K562 (cell line): ENCODE measurements around the gene ZNF343. TPM values are rescaled to one million over a fixed set of nuclear protein-coding genes. Genes with fewer than 3 reads are reported as not detected.
A peak's percentile ranks its signal among the peaks of the same experiment; 100 is the strongest.

Experiments
- DPF2 ChIP-seq: fragments of 450-650 bp; IDR thresholded peaks from 2 replicates; pipeline ENCODE4 v1.6.1; 2016
- KAT7 ChIP-seq: sonication (generic); formaldehyde crosslinking; IDR thresholded peaks from 2 replicates; pipeline ENCODE4 v1.8.0; 2022; ENCODE audit warnings: missing genetic modification reagents, mild to moderate bottlenecking, borderline replicate concordance
- RHOXF2B ChIP-seq: fragments of 250-450 bp; sonication (Bioruptor Pico); conservative IDR thresholded peaks from 2 replicates; pipeline ENCODE4 v1.5.1; 2021
- ZNF407 ChIP-seq: fragments of 450-650 bp; IDR thresholded peaks from 2 replicates; pipeline ENCODE4 v1.6.1; 2016; ENCODE audit warnings: low read depth
- polyA plus RNA-seq, 8 experiments: library from polyadenylated mRNA; depleted of rRNA in 4 of 8; stranded (reverse) in 5 of 8; unstranded in 3 of 8; fragments of >200 nt; fragmentation: Nextera tagmentation in 2 of 8; fragmentation: Illumina TruSeq in 1 of 8; extraction: Ambion mirVana in 2 of 8; extraction: Trizol in 1 of 8; gene quantifications; 2 replicates each; pipeline versions ENCODE4 v1.2.1 to v1.2.3, GENCODE V29; 2011 to 2014; ENCODE audit warnings: inconsistent platforms in 1 of 8, missing spikeins in 1 of 8
- total RNA-seq, 7 experiments: library from RNA; depleted of rRNA in 6 of 7; stranded (reverse); fragments of >200 nt in 6 of 7; fragmentation: Illumina TruSeq in 2 of 7; extraction: Trizol in 2 of 7; gene quantifications; 2 replicates each; pipeline versions ENCODE4 v1.2.1 to v1.2.3, GENCODE V29; 2011 to 2021; ENCODE audit warnings: low replicate concordance in 1 of 7
- TF ChIP-seq, protein P1 (sequence below): fragments of 250-450 bp; sonication (Bioruptor Pico); IDR thresholded peaks from 2 replicates; pipeline ENCODE4 v1.5.0; 2021; ENCODE audit warnings: mild to moderate bottlenecking, moderate library complexity
- TF ChIP-seq, protein P2 (sequence below): sonication (generic); formaldehyde crosslinking; IDR thresholded peaks from 2 replicates; pipeline ENCODE4 v1.8.0; 2022; ENCODE audit warnings: mild to moderate bottlenecking, missing genetic modification reagents
- TF ChIP-seq, protein P3 (sequence below): sonication (generic); formaldehyde crosslinking; IDR thresholded peaks from 2 replicates; pipeline ENCODE4 v1.8.0; 2022; ENCODE audit warnings: mild to moderate bottlenecking, missing genetic modification reagents

ZNF343 gene
- total and polyA plus RNA-seq, 9 of the 15 experiments (the other 6 are each of a cell fraction or from before 2014, with no cell fraction given) = 1.4 to 9.8 (median 6.4) TPM

DNA sequence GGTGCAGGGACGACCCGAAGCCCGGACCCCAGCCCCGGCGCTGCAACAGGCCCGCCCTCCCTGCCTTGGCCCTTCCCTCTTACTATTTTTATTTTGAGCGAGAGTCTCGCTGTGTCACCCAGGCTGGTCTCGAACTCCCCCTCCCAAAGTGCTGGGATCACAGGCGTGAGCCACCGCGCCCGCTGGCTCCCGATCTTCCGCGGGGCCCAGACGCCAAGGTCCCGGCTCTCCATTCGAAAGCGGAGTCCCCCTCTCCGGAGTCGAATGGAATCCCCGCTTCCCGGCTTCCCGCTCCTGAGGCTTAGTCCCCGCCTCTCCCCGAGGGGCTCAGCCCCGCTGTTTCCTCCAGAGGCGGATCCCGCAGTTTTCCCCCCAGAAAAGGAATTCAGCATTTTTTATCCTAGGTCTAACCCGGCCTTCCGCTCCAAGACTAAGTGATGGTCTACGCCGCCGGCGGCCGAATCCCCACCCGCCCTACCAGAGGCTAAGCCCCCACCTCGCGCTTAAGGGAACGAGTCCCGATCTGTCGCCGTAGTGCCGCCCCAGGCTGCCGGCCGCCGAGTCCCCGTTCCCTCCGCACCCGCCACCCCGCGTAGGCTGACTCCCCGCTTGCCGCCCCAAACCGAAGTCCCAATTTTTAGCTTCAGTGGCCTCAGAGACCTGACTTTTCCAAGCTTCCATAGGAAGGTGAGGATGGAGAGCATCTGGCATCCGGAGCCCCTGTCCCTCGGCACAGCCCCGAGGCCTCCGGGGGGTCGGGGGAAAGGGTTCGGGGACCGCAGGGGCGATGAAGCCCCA lies 16.2 kb upstream of the ZNF343 start (continued):
- TF ChIP-seq, protein P1, sequence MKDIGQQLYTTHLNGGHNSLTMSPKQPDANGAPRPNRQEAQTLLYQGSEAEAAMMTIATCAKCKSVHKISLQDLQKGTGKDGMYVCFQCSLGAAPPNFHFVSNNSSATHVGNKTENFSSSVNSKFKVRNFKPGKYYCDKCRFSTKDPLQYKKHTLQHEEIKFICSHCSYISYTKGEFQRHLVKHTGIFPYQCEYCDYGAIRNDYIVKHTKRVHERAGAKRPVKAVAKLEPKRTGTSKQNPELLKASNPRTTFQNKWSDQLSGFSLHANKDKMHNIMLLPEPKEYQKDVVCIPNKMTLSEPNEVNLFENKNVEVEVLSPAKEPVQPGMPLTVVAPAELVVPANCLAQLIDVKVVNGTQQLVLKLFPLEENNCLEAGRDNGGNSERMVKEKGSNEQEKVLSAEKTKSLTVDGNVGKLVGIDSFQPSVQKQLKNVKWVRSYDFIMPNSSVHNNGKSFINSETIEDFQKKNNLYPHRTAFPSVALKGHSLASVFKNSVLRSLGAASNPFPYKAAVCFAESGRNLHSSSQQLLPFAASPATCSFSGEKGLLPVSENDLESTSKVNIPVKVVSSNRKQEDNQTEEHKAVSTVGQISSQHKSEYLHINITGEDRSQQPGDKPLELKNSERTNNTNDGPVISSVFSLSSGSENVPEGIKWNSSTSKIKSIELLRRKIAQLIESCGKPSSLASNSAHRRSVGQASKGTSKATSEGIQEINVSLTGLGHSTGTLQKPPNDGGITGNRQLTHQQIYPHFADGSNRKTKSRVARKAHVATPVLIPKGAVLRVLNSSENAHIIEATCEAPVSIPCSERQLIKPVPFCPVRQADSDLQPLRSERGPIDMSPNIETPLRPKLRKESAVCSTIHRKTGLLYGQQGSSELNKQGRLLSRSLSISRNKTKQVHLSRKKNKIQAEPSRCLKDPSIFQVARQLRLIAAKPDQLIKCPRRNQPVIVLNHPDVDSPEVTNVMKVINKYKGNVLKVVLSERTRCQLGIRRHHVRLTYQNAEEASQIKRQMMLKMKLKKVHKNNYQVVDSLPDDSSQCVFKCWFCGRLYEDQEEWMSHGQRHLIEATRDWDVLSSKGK (CRISPR knock-in tag) = no peak
- TF ChIP-seq ZNF407 = no peak
- TF ChIP-seq DPF2 = 0 out of 2 replicates have a peak, but pooled peaks have one; percentile 23
- TF ChIP-seq KAT7 = peak; percentile 63; the same call in 1 of the 2 replicates
- TF ChIP-seq, protein P2, sequence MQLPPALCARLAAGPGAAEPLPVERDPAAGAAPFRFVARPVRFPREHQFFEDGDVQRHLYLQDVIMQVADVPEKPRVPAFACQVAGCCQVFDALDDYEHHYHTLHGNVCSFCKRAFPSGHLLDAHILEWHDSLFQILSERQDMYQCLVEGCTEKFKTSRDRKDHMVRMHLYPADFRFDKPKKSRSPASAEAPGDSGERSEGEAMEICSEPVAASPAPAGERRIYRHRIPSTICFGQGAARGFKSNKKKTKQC (CRISPR knock-in tag) = peak; percentile 34; the same call in 1 of the 2 replicates
- TF ChIP-seq, protein P3, sequence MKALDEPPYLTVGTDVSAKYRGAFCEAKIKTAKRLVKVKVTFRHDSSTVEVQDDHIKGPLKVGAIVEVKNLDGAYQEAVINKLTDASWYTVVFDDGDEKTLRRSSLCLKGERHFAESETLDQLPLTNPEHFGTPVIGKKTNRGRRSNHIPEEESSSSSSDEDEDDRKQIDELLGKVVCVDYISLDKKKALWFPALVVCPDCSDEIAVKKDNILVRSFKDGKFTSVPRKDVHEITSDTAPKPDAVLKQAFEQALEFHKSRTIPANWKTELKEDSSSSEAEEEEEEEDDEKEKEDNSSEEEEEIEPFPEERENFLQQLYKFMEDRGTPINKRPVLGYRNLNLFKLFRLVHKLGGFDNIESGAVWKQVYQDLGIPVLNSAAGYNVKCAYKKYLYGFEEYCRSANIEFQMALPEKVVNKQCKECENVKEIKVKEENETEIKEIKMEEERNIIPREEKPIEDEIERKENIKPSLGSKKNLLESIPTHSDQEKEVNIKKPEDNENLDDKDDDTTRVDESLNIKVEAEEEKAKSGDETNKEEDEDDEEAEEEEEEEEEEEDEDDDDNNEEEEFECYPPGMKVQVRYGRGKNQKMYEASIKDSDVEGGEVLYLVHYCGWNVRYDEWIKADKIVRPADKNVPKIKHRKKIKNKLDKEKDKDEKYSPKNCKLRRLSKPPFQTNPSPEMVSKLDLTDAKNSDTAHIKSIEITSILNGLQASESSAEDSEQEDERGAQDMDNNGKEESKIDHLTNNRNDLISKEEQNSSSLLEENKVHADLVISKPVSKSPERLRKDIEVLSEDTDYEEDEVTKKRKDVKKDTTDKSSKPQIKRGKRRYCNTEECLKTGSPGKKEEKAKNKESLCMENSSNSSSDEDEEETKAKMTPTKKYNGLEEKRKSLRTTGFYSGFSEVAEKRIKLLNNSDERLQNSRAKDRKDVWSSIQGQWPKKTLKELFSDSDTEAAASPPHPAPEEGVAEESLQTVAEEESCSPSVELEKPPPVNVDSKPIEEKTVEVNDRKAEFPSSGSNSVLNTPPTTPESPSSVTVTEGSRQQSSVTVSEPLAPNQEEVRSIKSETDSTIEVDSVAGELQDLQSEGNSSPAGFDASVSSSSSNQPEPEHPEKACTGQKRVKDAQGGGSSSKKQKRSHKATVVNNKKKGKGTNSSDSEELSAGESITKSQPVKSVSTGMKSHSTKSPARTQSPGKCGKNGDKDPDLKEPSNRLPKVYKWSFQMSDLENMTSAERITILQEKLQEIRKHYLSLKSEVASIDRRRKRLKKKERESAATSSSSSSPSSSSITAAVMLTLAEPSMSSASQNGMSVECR (CRISPR knock-in tag) = 0 out of 2 replicates have a peak, but pooled peaks have one; percentile 47
- no peak for TF ChIP-seq RHOXF2B (CRISPR knock-in tag)
